GM18520 (cell line): Measurements from ENCODE around the gene PRMT7.

Source experiments
- ATAC-seq: cut with Tn5 transposase; IDR thresholded peaks from one replicate; pipeline ENCODE4 v1.9.1; 2021; ENCODE audit not compliant: unreplicated experiment

PRMT7 gene

DNA sequence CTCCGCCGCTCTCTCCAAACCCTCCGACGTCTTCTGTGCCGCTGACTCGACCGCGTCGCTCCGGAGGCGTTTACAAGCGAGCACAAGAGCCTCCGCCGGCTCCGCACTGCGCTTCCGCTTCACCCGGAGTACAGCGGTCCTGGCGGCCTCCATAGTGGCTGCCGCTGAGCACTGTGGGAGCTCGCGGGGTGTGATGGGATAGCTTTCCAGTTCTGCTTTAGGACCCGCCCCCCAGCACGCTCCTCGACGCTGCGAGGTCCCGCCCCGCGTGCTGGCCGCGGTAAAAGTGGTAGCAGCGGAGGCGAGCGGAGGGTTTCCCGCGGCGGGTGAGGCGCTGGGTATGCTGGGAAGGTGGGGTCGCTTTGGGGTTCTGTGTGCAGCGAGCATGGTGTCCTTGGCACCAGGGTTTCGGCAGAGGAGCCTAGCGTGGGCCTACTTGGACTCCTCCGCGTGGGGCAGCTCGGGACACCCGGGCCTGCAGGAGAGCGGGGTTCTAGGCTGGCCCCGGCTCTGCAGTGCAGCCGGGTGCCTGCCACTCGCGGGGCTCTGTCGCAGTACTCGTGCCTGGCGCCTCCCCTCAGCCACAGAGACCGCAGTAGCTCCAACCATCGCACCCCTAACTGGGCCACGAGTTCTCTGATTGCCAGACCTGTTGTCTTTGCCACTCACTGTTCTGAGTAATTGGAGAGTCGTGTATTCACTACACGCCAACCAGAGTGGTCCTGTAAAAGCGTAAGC is at the start of gene PRMT7, which contains the start of gene SLC7A6OS:
Gene PRMT7 (plus strand): TSS at position 246 of the 738 bp plus-strand sequence. CDS start 4,961 bp downstream, outside the sequence.
Gene SLC7A6OS (minus strand): TSS at position 173 of the 738 bp plus-strand sequence. CDS start 20 bp downstream, at position 153.
- peak; percentile 91 for ATAC-seq

DNA sequence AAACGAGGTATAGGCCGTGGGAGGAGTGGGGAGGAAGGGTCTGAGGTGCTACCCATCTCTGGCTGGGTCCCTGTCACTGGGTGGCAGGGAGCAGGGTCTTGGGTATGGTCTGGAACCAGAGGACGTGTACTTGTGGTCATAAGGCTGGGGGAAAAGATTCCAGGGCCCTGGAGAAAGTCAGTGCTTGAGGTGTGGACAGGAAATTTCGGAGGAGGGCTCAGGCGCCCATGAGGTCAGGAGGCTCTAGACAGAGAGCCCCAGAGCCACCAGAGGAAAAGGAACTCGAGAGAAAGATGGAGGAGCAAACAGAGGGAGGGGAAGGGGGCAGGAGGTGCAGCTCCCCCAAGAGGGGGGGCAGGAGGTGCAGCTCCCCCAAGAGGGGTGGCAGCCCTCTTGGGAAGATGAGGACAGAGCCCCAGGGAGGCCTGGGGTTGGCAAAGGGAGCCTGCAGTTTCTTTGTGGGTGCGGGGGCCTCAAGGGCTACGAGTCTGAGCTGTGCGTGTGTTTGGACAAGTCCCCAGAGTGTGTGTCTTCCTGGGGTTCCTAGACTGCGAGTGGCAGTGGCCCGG is 47.2 kb upstream of the PRMT7 start:
- no peak for ATAC-seq

DNA sequence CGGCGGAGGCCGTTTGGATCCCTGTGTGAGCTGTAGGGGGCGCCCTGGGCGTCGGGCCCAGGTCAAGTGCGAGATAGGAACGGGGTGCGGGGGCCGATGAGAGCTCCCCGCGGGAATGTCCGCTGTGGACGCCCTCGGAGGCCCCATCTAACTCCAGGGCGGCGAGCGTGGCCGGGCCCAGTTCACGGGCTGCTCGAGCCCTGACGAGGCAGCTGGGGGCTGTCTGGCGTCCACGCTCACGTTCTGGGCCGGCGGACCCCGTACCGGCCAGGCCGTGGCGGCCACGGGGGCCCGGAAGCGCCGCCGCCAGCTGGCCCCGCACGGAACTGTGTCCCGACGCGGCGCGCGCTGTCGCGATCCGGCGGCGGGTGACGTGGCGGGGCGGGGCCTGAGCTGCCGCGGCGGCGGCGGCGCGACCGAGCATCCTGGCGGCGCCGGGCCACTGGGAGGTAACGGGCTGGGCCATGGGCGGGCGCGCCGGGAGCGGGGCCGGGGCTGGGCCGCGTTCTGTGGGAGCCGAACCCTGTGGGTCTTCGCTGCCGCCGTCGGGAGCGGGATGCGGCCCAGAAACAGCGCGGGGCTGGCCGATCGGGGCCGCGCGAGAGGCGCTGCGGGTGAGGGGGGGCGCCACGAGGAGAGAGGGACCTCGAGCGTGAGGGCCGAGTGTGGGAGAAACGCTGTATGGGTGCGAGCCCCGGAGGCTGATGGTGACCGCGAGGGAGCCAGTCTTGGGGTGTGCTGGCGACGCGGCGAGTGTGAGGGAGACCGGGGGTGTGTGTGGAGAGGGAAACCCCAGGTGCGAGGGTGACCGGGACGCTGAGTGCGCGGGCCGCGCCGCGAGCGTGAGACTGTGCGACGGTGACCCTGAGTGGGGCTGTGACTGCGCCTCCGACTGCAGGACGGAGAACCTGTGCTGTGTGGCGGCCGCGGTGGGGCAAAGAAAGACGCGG is 46.4 kb upstream of the PRMT7 start, which contains the start of gene SLC7A6:
Gene SLC7A6 (plus strand): TSS at position 399 of the 950 bp plus-strand sequence. CDS start 10,201 bp downstream, outside the sequence.
- peak; percentile 57 for ATAC-seq

GRCh38 chr16:68265078-68265920 is 45.5 kb upstream of the PRMT7 start:
- ATAC-seq = no peak

GRCh38 chr16:68267612-68268405 is 43.0 kb upstream of the PRMT7 start:
- ATAC-seq = no peak

- ATAC-seq = no peak
Observed at GRCh38 chr16:68269793-68270192, 41.0 kb upstream of the PRMT7 start.

DNA sequence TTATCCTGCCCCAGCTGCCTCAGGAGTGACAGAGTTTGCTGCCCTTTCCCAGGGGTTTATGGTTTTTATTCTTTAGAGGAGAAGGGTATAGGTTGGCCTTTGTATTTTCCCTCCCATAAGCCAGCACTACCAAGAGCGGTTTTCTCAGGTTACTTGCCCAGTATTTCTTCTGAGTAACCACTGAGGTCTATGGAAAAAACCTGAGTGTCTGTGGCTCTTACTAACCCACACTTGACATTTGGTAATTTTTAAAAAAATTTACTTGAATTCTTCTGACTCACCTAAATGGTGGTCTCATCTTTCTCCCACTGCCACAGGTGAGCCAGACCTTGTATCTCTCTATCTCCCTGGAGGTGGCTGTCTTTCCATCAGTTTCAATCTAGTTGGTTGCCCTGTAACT is 40.5 kb upstream of the PRMT7 start:
- ATAC-seq = no peak

- ATAC-seq = no peak
Observed at GRCh38 chr16:68272507-68273209, 38.2 kb upstream of the PRMT7 start.

- ATAC-seq = no peak
Observed at GRCh38 chr16:68273459-68273858, 37.4 kb upstream of the PRMT7 start.

DNA sequence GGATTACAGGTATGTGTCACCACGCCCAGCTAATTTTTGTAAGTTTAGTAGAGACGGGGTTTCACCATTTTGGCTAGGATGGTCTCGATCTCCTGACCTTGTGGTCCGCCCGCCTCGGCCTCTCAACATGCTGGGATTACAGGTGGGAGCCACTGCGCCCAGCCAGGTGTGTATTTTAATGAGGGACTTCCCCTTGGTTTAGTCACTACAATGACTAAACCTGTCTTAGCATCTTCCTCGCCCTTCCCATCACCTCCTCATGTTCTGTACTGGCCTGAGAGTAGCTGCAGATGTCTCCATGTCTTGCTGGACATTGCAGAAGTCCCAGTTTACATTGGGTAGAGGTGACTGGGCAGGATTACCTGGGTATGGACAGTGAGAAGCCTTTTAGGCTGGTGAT is 36.9 kb upstream of the PRMT7 start:
- no peak for ATAC-seq

DNA sequence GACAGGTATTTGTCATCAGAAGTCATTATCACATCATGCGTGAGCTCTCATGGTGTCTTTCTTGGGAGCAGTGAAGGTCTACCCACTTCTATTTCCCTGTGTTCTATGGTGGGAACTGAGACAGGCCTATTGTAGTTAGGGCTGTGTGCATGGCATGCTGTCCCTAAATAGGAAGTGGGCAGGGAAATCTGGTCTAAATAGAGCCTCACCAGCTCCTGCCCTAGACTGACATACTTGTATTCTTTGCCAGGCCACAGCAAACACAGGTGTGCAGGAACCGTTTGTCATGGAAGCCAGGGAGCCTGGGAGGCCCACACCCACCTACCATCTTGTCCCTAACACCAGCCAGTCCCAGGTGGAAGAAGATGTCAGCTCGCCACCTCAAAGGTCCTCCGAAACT is 36.4 kb upstream of the PRMT7 start:
- ATAC-seq = no peak

- ATAC-seq = peak; percentile 67
Observed at GRCh38 chr16:68275611-68276191, 35.1 kb upstream of the PRMT7 start.

DNA sequence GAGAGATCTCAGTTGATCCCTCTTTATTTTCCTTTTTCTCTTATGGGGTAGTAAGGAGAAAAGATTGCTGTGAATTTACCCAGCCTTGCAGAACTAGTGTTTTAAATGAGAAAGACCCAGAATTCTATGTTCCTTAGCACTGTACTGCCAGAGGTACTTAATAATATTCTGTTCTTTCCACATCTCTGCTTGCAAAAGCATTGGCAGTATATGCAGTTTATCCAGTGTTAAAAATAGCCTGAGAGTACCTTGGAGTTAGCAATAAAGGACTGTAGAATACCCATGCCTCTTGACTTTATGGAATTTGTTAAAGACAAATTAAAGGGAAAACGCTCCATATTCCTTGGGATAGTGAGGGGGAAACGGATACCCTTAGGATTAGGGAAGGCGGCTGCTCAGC is 34.6 kb upstream of the PRMT7 start:
- ATAC-seq = no peak

- no peak for ATAC-seq
Observed at GRCh38 chr16:68279726-68280558, 30.9 kb upstream of the PRMT7 start.

DNA sequence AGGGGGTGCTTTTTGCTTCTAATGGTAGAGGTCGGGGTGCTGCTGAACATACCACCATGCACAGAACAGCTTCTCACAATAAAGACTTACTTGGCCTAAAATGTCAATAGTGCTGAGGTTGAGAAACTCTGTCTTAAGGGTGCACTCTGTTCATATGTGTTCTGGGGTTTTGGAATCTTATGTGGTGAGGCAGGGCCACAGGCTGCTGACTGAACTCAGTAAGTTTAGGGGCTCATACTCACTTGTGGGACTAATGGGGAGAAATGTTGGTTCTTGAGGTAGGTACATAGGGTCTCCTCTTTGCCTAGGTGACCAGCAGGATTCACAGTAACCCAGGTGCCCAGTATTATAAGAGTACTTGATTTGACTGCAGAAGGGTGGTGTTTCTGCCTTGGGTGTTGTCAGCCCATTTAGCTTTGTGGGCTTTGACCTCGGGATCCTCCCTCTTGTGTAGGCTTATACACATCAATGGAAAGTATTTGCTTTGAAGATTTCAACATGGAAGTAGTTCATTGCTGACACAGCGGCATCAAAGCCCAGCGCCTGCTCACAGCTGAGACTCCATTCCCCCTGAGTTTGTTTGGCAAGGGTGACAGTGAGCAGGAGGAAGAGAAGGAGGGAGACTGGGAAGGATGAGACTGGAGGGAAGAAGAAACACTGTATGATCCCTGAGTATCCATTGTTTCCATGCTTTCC is 29.3 kb upstream of the PRMT7 start:
- no peak for ATAC-seq

DNA sequence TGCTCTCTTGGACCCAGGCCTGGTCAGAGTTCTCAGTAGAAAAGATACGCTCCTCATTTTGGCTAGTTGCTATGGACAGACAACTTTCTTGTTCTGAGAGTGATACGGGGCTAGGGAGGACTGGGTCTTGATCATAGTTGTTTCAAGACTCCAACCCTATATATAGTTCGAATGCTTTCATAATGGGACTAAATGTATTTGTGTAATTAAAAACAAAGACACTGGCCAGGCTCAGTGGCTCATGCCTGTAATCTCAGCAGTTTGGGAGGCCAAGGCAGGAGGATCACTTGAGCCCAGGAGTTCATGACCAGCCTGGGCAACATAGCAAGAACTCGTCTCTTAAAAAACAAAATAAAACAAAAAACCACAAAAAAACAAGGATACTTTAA is 28.8 kb upstream of the PRMT7 start:
- ATAC-seq = no peak

GRCh38 chr16:68283346-68283745 is 27.5 kb upstream of the PRMT7 start:
- ATAC-seq = no peak
